ENCODE data around the gene PPIL4.

Gene PPIL4, protein sequence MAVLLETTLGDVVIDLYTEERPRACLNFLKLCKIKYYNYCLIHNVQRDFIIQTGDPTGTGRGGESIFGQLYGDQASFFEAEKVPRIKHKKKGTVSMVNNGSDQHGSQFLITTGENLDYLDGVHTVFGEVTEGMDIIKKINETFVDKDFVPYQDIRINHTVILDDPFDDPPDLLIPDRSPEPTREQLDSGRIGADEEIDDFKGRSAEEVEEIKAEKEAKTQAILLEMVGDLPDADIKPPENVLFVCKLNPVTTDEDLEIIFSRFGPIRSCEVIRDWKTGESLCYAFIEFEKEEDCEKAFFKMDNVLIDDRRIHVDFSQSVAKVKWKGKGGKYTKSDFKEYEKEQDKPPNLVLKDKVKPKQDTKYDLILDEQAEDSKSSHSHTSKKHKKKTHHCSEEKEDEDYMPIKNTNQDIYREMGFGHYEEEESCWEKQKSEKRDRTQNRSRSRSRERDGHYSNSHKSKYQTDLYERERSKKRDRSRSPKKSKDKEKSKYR

GRCh38 chr6:149545754-149546471, at the start of gene PPIL4:
Gene PPIL4, minus strand, starts transcription at chr6:149546043. Its CDS starts 38 bp downstream, at chr6:149546005.
- peak; percentile 97 for DNase-seq (ENCODE audit: low read depth)

DNA sequence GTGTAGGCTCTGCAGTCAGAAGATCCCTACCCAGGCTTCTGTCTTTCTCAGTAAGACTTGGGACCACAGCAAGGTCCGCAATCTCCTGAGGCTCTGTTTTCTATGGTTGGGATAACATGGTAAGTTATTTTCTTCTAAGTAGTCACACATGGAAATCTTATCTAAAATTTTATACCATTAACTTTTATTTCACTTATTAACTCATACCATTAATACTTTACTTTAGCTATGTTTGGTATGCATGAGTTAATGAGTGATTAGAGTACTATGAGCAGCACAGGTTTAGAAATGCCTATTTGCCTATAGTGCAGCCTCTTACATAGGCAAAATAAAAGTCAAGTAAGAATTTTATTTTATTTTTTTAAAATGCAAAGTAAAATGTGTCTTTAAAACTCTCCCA, 47.6 kb upstream of the PPIL4 start:
- DNase-seq (ENCODE audit: low read depth) = no peak

DNA sequence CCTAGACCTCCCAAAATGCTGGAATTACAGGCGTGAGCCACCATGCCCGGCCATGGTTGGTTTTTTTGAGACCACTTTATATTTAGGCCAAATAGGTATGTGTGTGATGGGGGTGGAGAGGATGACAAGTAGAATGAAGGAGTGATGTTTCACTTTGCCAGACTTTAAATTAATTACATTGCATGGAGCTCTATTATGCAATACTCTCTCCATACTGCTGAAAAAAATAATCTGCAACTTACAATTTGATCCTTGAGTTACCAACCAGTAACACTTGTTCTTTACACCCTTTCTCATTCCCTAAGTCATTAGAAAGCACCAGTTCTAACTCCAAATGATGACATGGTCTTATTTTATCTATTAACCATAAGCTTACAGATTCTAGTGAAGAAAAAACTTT, 47.1 kb upstream of the PPIL4 start:
- DNase-seq (ENCODE audit: low read depth) = no peak

DNA sequence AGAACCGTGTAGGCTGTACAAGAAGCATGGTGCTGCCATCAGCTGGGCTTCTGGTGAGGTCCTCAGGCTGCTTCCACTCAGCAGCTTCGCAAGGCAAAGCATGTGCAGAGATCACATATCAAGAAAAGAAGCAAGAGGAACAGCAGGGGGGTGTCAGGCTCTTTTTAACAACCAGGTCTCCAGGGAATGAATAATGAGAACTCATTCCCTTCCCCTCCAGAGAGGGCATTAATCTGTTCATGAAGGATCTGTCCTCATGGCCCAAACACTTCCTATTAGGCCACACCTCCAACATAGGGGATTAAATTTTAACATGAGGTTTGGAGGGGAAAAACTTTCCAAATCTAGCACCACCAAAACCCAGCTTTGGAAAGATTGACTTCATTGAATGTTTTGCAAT, 40.3 kb upstream of the PPIL4 start:
- no peak for DNase-seq (ENCODE audit: low read depth)

DNA sequence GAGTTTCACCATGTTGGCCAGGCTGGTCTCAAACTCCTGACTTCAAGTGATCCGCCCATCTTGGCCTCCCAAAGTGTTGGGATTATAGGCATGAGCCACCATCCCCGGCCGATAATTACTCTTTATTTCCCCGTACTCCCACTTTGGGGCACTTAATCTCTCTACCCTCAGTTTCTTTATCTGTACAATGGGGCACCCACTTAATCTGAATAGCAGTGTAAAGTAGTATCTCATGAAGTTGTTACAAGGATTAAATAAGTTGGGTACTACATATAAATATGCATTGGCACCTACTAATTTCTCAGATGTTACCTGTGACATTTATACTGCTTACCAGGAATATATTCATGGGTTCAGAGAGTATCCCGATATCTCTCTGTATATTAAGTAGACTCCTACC, 35.5 kb upstream of the PPIL4 start:
- no peak for DNase-seq (ENCODE audit: low read depth)

- no peak for DNase-seq (ENCODE audit: low read depth)
Observed at GRCh38 chr6:149580880-149581279, 35.0 kb upstream of the PPIL4 start.

- DNase-seq (ENCODE audit: low read depth) = no peak
Observed at GRCh38 chr6:149567945-149568585, 22.2 kb upstream of the PPIL4 start.

- DNase-seq (ENCODE audit: low read depth) = no peak
Observed at GRCh38 chr6:149567194-149567586, 21.3 kb upstream of the PPIL4 start.

DNA sequence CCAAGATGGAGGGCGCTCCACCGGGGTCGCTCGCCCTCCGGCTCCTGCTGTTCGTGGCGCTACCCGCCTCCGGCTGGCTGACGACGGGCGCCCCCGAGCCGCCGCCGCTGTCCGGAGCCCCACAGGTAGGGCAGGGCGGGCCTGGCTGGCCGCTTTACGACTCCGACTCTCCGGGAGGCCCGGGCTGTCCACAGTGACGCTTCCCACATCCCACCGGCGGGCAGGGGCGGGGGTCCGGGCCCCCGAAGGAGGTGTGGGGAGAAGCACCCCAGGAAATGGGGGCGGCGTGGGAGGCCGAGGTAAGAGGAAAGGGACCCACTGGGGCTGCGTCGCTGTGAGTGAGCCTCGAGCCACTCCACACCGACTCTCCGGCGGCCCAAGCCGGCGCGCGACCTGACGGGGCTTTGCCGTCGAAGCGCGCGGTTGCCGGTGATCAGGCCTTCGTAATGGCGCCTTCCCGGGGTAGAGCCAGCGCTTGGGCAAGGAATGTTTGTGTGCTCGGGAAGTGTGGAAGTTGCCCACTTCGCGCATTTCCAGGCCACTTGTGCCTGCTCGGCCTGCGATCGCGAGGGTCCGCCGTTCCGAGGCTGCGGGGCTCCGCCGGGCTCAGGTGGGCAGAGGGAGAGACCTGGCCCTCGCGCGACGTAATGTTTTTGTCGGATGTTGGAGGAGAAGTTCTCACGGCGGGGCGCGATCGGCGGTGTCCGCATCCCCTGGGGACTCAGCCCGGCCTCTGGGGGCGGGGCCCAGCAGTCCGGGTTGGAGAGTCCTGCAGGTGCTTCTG, 20.8 kb upstream of the PPIL4 start:
- peak; percentile 25 for DNase-seq (ENCODE audit: low read depth)

DNA sequence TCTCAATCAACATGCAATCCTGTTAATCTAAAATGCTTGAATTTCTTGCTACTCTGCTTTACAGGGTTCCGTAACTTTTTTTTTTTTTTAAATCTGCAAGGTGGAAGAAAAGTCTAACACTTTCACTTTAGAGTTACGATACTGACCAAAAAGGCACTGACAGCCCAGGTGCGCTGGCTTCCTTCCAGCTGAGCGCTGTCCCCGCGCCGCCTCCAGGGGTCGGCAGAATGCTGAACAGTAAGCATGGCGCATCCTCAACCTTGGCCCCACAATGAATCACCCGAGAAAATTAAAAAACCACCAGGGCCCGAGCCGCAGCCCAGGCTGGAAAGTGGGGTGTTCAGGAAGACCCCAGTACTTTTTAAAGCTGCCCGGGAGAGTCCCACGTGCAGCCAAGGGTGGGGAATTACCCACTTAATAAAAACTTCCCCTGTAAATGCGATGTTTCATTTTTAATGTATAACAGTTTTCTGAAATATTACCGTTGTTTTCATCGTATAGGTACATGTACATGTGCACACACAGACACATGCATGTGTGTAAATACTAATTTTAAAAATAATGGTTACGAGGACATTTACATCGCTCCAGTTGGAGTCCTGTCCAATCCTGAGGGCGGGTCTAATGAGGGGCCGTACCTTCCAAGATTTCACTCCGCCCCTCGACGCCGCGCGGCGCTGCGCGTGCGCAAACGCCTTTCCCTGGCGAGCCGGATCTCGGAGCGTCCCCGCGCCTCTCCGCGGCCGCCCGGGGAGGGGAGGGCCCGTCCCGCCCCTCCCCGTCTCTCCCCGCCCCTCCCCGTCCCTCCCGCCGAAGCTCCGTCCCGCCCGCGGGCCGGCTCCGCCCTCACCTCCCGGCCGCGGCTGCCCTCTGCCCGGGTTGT, 19.9 kb upstream of the PPIL4 start, which contains the start of gene GINM1:
Gene GINM1 (plus strand): TSS at position 849 of the 883 bp plus-strand sequence. CDS start 40 bp downstream, outside the sequence.
- peak; percentile 91 for DNase-seq (ENCODE audit: low read depth)

DNA sequence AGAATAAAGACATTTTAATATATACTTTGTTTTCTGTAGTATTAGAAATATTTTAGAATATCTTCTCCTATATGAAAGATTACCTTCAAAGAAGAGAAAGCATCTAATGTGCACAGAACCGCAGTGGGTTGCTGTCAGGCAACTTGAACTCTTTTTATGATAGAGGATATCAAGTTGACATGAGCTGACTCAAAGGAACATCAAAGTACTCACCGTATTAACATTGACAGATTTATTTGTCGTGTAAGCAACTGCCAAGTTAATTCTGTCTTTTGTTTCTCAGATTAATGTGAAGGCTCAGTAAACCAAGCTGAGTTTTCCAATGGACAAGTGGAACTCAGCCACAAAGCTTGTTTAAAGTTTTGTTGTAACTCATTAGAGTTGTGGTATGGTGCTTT, 18.1 kb upstream of the PPIL4 start:
- no peak for DNase-seq (ENCODE audit: low read depth)

DNA sequence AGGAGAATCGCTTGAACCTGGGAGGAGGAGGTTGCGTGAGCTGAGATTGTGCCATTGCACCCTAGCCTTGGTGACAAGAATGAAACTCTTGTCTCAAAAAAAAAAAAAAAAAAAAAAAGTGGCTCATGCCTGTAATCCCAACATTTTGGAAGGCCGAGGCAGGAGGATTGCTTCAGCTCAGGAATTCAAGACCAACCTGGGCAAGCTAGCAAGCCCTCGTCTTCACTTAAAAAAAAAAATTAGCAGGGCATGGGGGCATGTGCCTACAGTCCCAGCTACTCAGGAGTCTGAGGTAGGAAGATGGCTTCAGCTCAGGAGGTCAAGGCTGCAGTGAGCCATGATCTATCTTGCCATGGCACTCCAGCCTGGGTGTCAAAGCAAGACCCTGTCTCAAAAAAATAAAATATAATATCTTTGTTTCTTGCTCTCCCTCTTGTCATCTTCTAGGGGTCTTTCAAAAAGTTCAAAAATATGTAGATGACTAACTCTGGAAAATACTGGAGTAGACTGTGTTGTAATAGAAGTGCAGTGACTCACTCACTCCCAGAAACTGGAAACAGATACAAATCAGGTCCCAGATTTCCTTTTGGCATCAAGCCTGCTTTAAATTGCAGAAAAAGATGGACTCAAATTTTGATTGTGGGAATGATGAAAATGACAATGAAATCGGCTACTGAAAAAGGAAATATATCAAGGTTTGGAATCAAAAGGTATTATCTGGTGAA, 17.5 kb upstream of the PPIL4 start:
- peak; percentile 73 for DNase-seq (ENCODE audit: low read depth)

GRCh38 chr6:149560736-149561135, 14.9 kb upstream of the PPIL4 start:
- DNase-seq (ENCODE audit: low read depth) = no peak

- no peak for DNase-seq (ENCODE audit: low read depth)
Observed at GRCh38 chr6:149559389-149559788, 13.5 kb upstream of the PPIL4 start.

DNA sequence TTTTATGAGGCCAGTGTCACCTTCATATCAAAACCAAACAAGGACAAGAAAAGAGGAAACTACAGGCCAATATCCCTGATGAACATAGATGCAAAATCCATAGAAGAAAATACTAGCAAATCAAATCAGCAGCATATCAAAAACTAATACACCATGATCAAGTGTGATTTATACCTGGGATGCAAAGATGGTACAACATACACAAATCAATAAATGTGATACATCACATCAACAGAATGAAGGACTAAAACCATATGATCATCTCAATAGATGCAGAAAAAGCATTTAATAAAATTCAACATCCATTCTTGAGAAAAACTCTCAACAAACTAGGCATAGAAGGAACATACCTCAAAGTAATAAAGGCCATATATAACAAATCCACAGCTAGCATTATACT, 12.2 kb upstream of the PPIL4 start:
- DNase-seq (ENCODE audit: low read depth) = no peak

DNA sequence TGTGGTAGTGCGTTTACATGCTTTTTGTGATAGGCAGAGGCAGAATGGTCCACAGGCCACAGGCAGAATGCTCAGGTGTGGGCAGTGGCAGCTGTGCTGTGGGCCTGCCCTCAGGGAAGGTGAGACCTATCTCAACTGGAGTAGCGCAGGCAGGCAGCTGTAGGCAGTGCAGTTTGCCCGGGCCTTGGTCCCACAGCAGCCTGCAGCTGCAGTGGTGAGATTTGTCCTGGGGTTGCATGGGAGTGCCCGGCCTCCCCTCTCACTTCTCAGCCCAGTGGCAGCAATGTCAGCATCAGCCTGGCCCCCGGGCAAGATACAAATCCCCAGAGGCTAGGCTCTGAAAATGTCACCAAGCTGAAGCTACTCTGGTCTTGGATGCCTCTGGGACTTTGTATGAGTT, 6.1 kb upstream of the PPIL4 start:
- DNase-seq (ENCODE audit: low read depth) = no peak

DNA sequence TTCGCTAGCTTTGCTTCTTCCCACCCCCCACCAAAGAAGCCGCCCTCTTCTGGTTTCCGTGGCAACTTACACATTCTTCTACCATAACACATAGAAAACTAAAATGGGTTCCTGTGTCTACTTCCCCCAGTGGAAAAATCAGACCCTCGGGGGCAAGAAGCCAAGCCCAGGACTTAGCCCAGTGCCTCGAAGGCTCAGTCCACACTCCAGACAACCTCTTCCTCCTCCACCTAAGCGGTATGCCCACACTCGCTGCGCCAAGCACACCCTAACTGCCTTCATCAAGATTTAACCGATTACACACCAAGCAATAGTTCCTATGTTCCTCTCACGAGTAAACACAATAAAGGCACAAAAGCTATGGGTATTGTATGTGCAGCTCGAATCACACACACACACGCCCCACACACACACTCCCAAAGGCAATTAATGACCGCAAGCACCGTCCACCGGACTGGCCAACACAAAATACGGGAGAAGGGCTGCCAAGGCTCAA, 537 bp downstream of the PPIL4 start:
- DNase-seq (ENCODE audit: low read depth) = peak; percentile 79

DNA sequence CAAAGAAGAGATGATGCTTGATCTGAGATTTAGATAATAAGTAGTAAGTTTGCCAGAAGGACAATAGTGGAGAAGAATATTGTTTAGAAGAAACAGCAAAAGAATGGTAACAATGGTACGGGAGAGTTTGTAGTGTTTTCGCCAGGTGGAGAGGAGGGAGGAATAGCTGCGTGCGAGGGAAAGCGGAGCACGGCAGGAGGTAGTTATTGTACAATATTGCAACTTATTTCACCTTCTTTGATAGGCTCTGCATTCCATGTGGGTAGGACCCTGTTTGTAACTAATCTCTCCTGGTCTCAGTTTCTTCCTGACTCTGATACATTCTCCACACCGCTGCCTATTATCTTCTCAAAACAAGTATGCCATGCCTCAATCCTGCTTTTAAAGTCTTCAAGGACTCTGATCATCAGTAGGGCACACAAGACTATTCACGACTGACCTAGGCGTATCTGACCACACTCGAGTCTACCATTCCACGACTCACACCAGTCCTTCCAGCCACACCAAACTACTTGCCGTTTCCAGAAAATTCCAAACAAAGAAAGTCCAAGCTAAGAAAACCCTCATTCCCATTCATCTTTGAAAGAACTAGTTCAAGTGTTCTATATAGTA, 1.1 kb downstream of the PPIL4 start:
- no peak for DNase-seq (ENCODE audit: low read depth)

- DNase-seq (ENCODE audit: low read depth) = no peak
Observed at GRCh38 chr6:149541139-149541538, 4.7 kb downstream of the PPIL4 start.

DNA sequence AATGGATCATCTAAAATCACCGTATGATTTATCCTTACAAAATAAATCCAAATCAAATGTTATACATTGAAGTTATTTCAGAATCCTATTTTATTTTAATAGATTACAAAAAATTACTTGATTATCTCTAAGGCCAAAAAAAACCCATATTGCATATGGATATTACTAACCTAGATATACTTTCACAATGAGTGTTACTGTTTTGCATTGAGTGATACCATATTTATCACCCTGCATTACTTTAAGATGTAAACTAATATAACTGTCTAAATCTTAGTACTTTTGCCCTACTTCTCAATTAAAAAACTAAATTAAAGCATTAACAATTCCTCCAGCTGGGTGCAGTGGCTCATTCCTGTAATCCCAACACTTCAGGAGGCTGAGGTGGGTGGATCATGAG, 11.1 kb downstream of the PPIL4 start:
- no peak for DNase-seq (ENCODE audit: low read depth)
